Activated effector memory CD4-positive, alpha-beta T cell treated with Interleukin-2 at 50 U/mL for 16 hours (primary cell): ENCODE data around the gene BMPER.

Experiments used
- DNase-seq: peaks from one replicate; pipeline ENCODE4 v3.0.0-alpha.2; 2020

BMPER gene

GRCh38 chr7:34034728-34035127 is 129.4 kb downstream of the BMPER start:
- DNase-seq, result no peak

GRCh38 chr7:34036051-34036920 is 130.9 kb downstream of the BMPER start:
- DNase-seq, result no peak

GRCh38 chr7:34036972-34037792 is 131.8 kb downstream of the BMPER start:
- DNase-seq, result no peak

- no peak for DNase-seq
Observed at GRCh38 chr7:34038816-34039470, 133.6 kb downstream of the BMPER start.

- DNase-seq, result no peak
Observed at GRCh38 chr7:34041707-34042106, 136.4 kb downstream of the BMPER start.

- DNase-seq, result no peak
Observed at GRCh38 chr7:34042406-34042805, 137.1 kb downstream of the BMPER start.

GRCh38 chr7:34043461-34044305 is 138.3 kb downstream of the BMPER start:
- no peak for DNase-seq

- DNase-seq, result no peak
Observed at GRCh38 chr7:34044306-34044643, 138.9 kb downstream of the BMPER start.

GRCh38 chr7:34044734-34045353 is 139.5 kb downstream of the BMPER start:
- DNase-seq, result no peak

GRCh38 chr7:34048445-34048844 is 143.1 kb downstream of the BMPER start:
- DNase-seq, result no peak

GRCh38 chr7:34054075-34054474 is 148.7 kb downstream of the BMPER start:
- DNase-seq, result no peak

GRCh38 chr7:34057136-34057535 is 151.8 kb downstream of the BMPER start:
- DNase-seq, result no peak

- DNase-seq, result no peak
Observed at GRCh38 chr7:34057956-34058355, 152.6 kb downstream of the BMPER start.

- DNase-seq, result no peak
Observed at GRCh38 chr7:34058801-34059135, 153.4 kb downstream of the BMPER start.

GRCh38 chr7:34059136-34059828 is 153.9 kb downstream of the BMPER start:
- DNase-seq, result no peak

- no peak for DNase-seq
Observed at GRCh38 chr7:34060196-34060947, 155.0 kb downstream of the BMPER start.

- no peak for DNase-seq
Observed at GRCh38 chr7:34061149-34061548, 155.8 kb downstream of the BMPER start.

- no peak for DNase-seq
Observed at GRCh38 chr7:34062341-34062740, 157.0 kb downstream of the BMPER start.

- no peak for DNase-seq
Observed at GRCh38 chr7:34062826-34063225, 157.5 kb downstream of the BMPER start.

GRCh38 chr7:34064519-34065158 is 159.3 kb downstream of the BMPER start:
- DNase-seq, result no peak
